ENCODE measurements around the gene PSME4. TPM values are rescaled to one million over a fixed set of nuclear protein-coding genes. Genes with fewer than 3 reads are reported as not detected.
"Not testable (repeated sequence)": the region's sequence is repeated elsewhere in the genome, so short reads cannot be mapped to it uniquely, and the experiment has no call there.

PSME4 gene
- total RNA-seq, 1 donor from 2014 or later = 28.2 TPM

GRCh38 chr2:53939656-53940055 lies 31.1 kb downstream of the PSME4 start:
- Histone ChIP-seq H3K27ac (ENCODE audit: low read depth, low read length) (peak overlapping the region; percentile 34), H3K9ac (ENCODE audit: low read depth in 1 of 3, low read length in 3 of 3) (no peak overlapping the region), H3K4me1 (ENCODE audit: control insufficient read depth in 3 of 3, insufficient read depth in 3 of 3, low read length in 3 of 3) (no peaks in the 10 kb centered on the region), H3K9me3 (ENCODE audit: control insufficient read depth in 3 of 3, low read length in 3 of 3) (no peaks in the 10 kb centered on the region), H3K4me3 (ENCODE audit: low read length in 3 of 3) (no peak overlapping the region), H3K27me3 (ENCODE audit: control insufficient read depth in 3 of 3, insufficient read depth in 3 of 3, low read length in 3 of 3) (no peaks in the 10 kb centered on the region), H3K36me3 (ENCODE audit: control insufficient read depth in 3 of 3, insufficient read depth in 3 of 3, low read length in 3 of 3) (peaks cover 5 to 22% (median 12%) of the 10 kb centered on the region in 3 donors)

GRCh38 chr2:53938904-53939303 lies 31.9 kb downstream of the PSME4 start:
- Histone ChIP-seq H3K9me3 (ENCODE audit: control insufficient read depth in 3 of 3, low read length in 3 of 3) (no peaks in the 10 kb centered on the region), H3K27ac (ENCODE audit: low read depth, low read length) (peak overlapping the region; percentile 34), H3K36me3 (ENCODE audit: control insufficient read depth in 3 of 3, insufficient read depth in 3 of 3, low read length in 3 of 3) (peaks cover 5 to 25% (median 20%) of the 10 kb centered on the region in 3 donors), H3K27me3 (ENCODE audit: control insufficient read depth in 3 of 3, insufficient read depth in 3 of 3, low read length in 3 of 3) (no peaks in the 10 kb centered on the region), H3K9ac (ENCODE audit: low read depth in 1 of 3, low read length in 3 of 3) (no peak overlapping the region), H3K4me3 (ENCODE audit: low read length in 3 of 3) (no peak overlapping the region), H3K4me1 (ENCODE audit: control insufficient read depth in 3 of 3, insufficient read depth in 3 of 3, low read length in 3 of 3) (no peaks in the 10 kb centered on the region)

GRCh38 chr2:53933329-53933728 lies 37.5 kb downstream of the PSME4 start:
- no peaks in the 10 kb centered on the region for H3K9me3 ChIP-seq (ENCODE audit: control insufficient read depth in 3 of 3, low read length in 3 of 3)
- H3K36me3 ChIP-seq (ENCODE audit: control insufficient read depth in 3 of 3, insufficient read depth in 3 of 3, low read length in 3 of 3) = peaks cover 19 to 56% (median 55%) of the 10 kb centered on the region in 3 donors
- H3K27me3 ChIP-seq (ENCODE audit: control insufficient read depth in 3 of 3, insufficient read depth in 3 of 3, low read length in 3 of 3) = no peaks in the 10 kb centered on the region
- H3K4me3 ChIP-seq (ENCODE audit: low read length in 3 of 3) = no peak overlapping the region
- no peak overlapping the region for H3K27ac ChIP-seq (ENCODE audit: low read depth, low read length)
- H3K4me1 ChIP-seq (ENCODE audit: control insufficient read depth in 3 of 3, insufficient read depth in 3 of 3, low read length in 3 of 3) = no peaks in the 10 kb centered on the region
- H3K9ac ChIP-seq (ENCODE audit: low read depth in 1 of 3, low read length in 3 of 3) = no peak overlapping the region

DNA sequence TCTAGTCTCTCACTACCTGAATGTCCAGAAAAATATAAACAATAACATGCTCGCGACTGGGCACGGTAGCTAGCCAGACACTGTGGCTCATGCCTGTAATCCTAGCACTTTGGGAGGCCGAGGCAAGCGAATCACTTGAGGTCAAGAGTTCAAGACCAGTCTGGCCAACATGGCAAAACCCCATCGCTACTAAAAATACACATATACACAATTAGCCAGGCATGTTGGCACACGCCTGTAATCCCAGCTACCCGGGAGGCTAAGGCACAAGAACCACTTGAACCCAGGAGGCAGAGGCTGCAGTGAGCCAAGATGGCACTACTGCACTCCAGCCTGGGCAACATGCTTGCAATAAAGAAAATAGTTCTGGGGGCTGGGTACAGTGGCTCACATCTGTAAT lies 44.5 kb downstream of the PSME4 start:
- H3K4me3 ChIP-seq (ENCODE audit: low read length in 3 of 3); H3K9me3 ChIP-seq (ENCODE audit: control insufficient read depth in 3 of 3, low read length in 3 of 3); H3K4me1 ChIP-seq (ENCODE audit: control insufficient read depth in 3 of 3, insufficient read depth in 3 of 3, low read length in 3 of 3); H3K27me3 ChIP-seq (ENCODE audit: control insufficient read depth in 3 of 3, insufficient read depth in 3 of 3, low read length in 3 of 3); H3K27ac ChIP-seq (ENCODE audit: low read depth, low read length); H3K9ac ChIP-seq (ENCODE audit: low read depth in 1 of 3, low read length in 3 of 3): not testable (repeated sequence)
- peaks cover 33 to 70% (median 66%) of the 10 kb centered on the region in 3 donors for H3K36me3 ChIP-seq (ENCODE audit: control insufficient read depth in 3 of 3, insufficient read depth in 3 of 3, low read length in 3 of 3)

DNA sequence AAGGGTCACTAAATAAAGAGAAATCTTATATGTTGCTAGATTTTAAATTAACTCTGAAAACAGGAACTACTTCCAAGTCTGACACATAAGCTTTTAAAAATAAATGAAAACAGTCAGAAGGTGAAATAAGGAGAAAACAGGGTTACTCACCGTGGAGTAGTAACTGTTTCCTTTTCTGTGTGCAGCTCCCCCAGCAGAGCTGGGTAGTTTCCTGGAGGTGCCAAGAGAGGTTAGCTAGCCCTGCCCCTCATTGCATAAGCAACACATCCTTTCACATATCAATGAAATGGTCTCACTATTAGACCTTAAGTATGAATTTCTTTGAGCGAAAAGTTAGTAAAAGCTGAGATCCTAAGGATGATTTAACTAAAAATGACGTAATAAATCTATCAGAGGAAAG lies 57.1 kb downstream of the PSME4 start:
- Histone ChIP-seq H3K4me3 (ENCODE audit: low read length in 3 of 3) (no peak overlapping the region), H3K27me3 (ENCODE audit: control insufficient read depth in 3 of 3, insufficient read depth in 3 of 3, low read length in 3 of 3) (no peaks in the 10 kb centered on the region), H3K9ac (ENCODE audit: low read depth in 1 of 3, low read length in 3 of 3) (no peak overlapping the region), H3K9me3 (ENCODE audit: control insufficient read depth in 3 of 3, low read length in 3 of 3) (no peaks in the 10 kb centered on the region), H3K4me1 (ENCODE audit: control insufficient read depth in 3 of 3, insufficient read depth in 3 of 3, low read length in 3 of 3) (no peaks in the 10 kb centered on the region), H3K36me3 (ENCODE audit: control insufficient read depth in 3 of 3, insufficient read depth in 3 of 3, low read length in 3 of 3) (peaks cover 7 to 26% (median 19%) of the 10 kb centered on the region in 3 donors), H3K27ac (ENCODE audit: low read depth, low read length) (no peak overlapping the region)

DNA sequence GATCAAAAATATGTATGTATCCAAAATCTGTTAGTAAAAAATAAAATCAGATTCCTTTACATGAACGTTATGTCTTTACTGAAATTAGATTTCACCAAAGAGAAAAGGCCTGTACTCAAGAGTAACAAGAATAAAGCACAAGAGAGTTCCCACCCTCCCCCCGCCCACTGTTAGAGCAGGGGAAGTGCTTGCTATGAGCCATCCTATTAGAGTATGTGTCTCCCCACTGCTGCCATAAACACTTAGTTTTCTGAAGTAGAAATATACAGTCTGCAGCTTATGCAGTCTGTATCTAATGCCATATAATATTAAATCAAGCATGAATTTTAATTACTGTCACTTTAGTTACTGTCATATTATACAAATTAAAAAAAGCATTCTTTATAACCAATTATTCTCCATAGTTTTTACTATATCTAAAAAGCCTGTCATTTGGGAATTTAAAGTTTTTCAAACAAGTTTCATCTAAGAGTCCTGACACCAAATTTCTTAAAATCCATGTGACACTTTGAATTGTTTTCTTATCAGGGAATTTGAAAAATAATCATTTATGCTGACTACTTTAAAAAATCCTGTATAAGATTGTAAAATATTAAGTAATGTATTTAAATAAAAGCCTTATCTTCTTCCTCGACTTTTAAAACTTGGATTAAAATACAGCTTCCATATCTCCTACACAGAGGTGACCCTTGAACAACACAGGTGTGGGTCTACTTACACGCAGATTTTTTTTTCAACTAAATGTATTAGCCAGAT lies 59.2 kb downstream of the PSME4 start:
- Histone ChIP-seq H3K27ac (ENCODE audit: low read depth, low read length) (no peak overlapping the region), H3K27me3 (ENCODE audit: control insufficient read depth in 3 of 3, insufficient read depth in 3 of 3, low read length in 3 of 3) (no peaks in the 10 kb centered on the region), H3K9ac (ENCODE audit: low read depth in 1 of 3, low read length in 3 of 3) (no peak overlapping the region), H3K4me3 (ENCODE audit: low read length in 3 of 3) (no peak overlapping the region), H3K4me1 (ENCODE audit: control insufficient read depth in 3 of 3, insufficient read depth in 3 of 3, low read length in 3 of 3) (no peaks in the 10 kb centered on the region), H3K9me3 (ENCODE audit: control insufficient read depth in 3 of 3, low read length in 3 of 3) (no peaks in the 10 kb centered on the region), H3K36me3 (ENCODE audit: control insufficient read depth in 3 of 3, insufficient read depth in 3 of 3, low read length in 3 of 3) (peaks cover 13 to 27% (median 25%) of the 10 kb centered on the region in 3 donors)

GRCh38 chr2:53907582-53907981 lies 63.2 kb downstream of the PSME4 start:
- no peak overlapping the region for H3K27ac ChIP-seq (ENCODE audit: low read depth, low read length)
- H3K36me3 ChIP-seq (ENCODE audit: control insufficient read depth in 3 of 3, insufficient read depth in 3 of 3, low read length in 3 of 3) = peaks cover 28 to 54% (median 47%) of the 10 kb centered on the region in 3 donors

DNA sequence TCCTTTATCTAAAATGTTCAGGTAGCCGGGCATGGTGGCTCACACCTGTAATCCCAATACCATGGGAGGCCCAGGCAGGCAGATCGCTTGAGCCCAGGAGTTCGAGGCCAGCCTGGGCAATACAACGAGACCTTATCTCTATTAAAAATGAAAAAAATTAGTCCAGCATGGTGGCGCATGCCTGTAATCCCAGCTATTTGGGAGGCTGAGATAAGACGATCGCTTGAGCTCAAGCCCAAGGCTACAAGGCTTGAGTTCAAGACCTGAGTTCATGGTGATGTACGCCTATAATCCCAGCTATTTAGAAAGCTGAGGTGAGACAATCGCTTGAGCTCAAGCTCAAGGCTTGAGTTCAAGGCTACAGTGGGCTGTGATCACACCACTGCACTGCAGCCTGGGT lies 65.4 kb downstream of the PSME4 start:
- Histone ChIP-seq H3K27me3 (ENCODE audit: control insufficient read depth in 3 of 3, insufficient read depth in 3 of 3, low read length in 3 of 3) (no peaks in the 10 kb centered on the region), H3K9me3 (ENCODE audit: control insufficient read depth in 3 of 3, low read length in 3 of 3) (no peaks in the 10 kb centered on the region), H3K36me3 (ENCODE audit: control insufficient read depth in 3 of 3, insufficient read depth in 3 of 3, low read length in 3 of 3) (peaks cover 33 to 68% (median 67%) of the 10 kb centered on the region in 3 donors), H3K4me1 (ENCODE audit: control insufficient read depth in 3 of 3, insufficient read depth in 3 of 3, low read length in 3 of 3) (no peaks in the 10 kb centered on the region), H3K4me3 (ENCODE audit: low read length in 3 of 3) (no peak overlapping the region), H3K9ac (ENCODE audit: low read depth in 1 of 3, low read length in 3 of 3) (no peak overlapping the region), H3K27ac (ENCODE audit: low read depth, low read length) (no peak overlapping the region)

More at GRCh38 chr2:53907582-53907981, 63.2 kb downstream of the PSME4 start:
- H3K27me3 ChIP-seq (ENCODE audit: control insufficient read depth in 3 of 3, insufficient read depth in 3 of 3, low read length in 3 of 3) = no peaks in the 10 kb centered on the region
- no peak overlapping the region for H3K9ac ChIP-seq (ENCODE audit: low read depth in 1 of 3, low read length in 3 of 3)
- no peaks in the 10 kb centered on the region for H3K4me1 ChIP-seq (ENCODE audit: control insufficient read depth in 3 of 3, insufficient read depth in 3 of 3, low read length in 3 of 3)
- H3K9me3 ChIP-seq (ENCODE audit: control insufficient read depth in 3 of 3, low read length in 3 of 3) = no peaks in the 10 kb centered on the region
- H3K4me3 ChIP-seq (ENCODE audit: low read length in 3 of 3) = no peak overlapping the region

DNA sequence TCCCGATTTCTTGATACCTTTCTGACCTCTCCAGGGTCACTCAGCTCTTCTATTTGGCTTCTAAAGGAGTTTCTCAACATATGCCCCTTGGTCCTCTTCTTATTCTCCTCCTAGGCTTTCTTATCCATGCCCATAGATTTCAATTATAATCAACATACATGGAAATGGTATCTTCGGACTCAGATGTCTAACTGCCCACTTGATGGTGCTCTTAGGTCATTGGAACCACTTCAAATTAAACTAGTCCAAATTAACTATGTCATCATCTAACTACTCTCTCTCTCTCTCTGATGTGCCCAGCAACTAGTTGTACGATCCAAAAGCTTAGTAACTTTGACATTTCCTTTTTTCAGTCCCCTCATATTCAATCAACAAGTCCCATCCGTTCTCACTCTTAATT lies 67.8 kb downstream of the PSME4 start:
- Histone ChIP-seq H3K27me3 (ENCODE audit: control insufficient read depth in 3 of 3, insufficient read depth in 3 of 3, low read length in 3 of 3) (no peaks in the 10 kb centered on the region), H3K9ac (ENCODE audit: low read depth in 1 of 3, low read length in 3 of 3) (no peak overlapping the region), H3K27ac (ENCODE audit: low read depth, low read length) (no peak overlapping the region), H3K4me3 (ENCODE audit: low read length in 3 of 3) (no peak overlapping the region), H3K4me1 (ENCODE audit: control insufficient read depth in 3 of 3, insufficient read depth in 3 of 3, low read length in 3 of 3) (no peaks in the 10 kb centered on the region), H3K36me3 (ENCODE audit: control insufficient read depth in 3 of 3, insufficient read depth in 3 of 3, low read length in 3 of 3) (peaks cover 35 to 79% (median 75%) of the 10 kb centered on the region in 3 donors), H3K9me3 (ENCODE audit: control insufficient read depth in 3 of 3, low read length in 3 of 3) (no peaks in the 10 kb centered on the region)

DNA sequence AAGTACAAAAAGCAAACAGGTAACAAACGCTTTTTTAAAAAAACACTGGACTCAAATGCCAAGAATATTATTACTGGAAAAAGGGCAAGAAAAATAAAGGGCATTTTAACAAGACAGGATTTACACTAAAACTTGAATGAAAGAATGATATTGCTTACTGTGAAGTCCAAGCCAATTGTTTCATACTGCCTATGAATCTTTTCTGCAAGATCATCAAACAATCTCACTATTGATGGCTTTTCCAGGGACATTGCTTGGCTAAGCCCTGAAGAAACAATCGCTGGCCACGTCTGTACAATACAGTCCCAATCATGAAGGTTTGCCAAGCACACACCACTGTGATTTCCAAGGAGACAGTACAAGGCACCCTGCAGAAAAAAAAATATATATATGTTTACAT lies 69.6 kb downstream of the PSME4 start:
- H3K4me3 ChIP-seq (ENCODE audit: low read length in 3 of 3) = no peak overlapping the region
- no peaks in the 10 kb centered on the region for H3K4me1 ChIP-seq (ENCODE audit: control insufficient read depth in 3 of 3, insufficient read depth in 3 of 3, low read length in 3 of 3)
- peaks cover 27 to 68% (median 65%) of the 10 kb centered on the region in 3 donors for H3K36me3 ChIP-seq (ENCODE audit: control insufficient read depth in 3 of 3, insufficient read depth in 3 of 3, low read length in 3 of 3)
- H3K9me3 ChIP-seq (ENCODE audit: control insufficient read depth in 3 of 3, low read length in 3 of 3) = no peaks in the 10 kb centered on the region
- H3K27me3 ChIP-seq (ENCODE audit: control insufficient read depth in 3 of 3, insufficient read depth in 3 of 3, low read length in 3 of 3) = no peaks in the 10 kb centered on the region
- no peak overlapping the region for H3K9ac ChIP-seq (ENCODE audit: low read depth in 1 of 3, low read length in 3 of 3)
- no peak overlapping the region for H3K27ac ChIP-seq (ENCODE audit: low read depth, low read length)

All from skeletal muscle tissue (tissue), 4 donors.